Activated T-helper 2 cell treated with anti-CD3 and anti-CD28 coated beads, Interferon-gamma antibody, Interleukin-2, Interleukin-4, amounts not matched to agents 10 μg/mL and 5 μg/mL and 100 μg/mL, durations not matched to agents 14 hours and 24 hours and 36 hours (primary cell): ENCODE data around the gene FTO. TPM values are rescaled to one million over a fixed set of nuclear protein-coding genes. Genes with fewer than 3 reads are reported as not detected.

ENCODE experiments used
- DNase-seq: peaks from one replicate; pipeline ENCODE4 v3.0.0; 2021; ENCODE audit warnings: low spot score
- H3K27ac Mint-ChIP-seq: one replicate; pipeline ENCODE4 v1.8.0; 2021; ENCODE audit warnings: mixed read lengths
- H3K27me3 Mint-ChIP-seq: one replicate; pipeline ENCODE4 v1.8.0; 2021; ENCODE audit warnings: low read depth, mixed read lengths
- H3K36me3 Mint-ChIP-seq: one replicate; pipeline ENCODE4 v1.8.0; 2021; ENCODE audit warnings: low read depth, mixed read lengths
- H3K4me1 Mint-ChIP-seq: one replicate; pipeline ENCODE4 v1.8.0; 2021; ENCODE audit warnings: low read depth, mixed read lengths
- H3K4me3 Mint-ChIP-seq: one replicate; pipeline ENCODE4 v1.8.0; 2021; ENCODE audit warnings: low read depth, mild to moderate bottlenecking, moderate library complexity, mixed read lengths
- H3K9me3 Mint-ChIP-seq: one replicate; pipeline ENCODE4 v1.8.0; 2021; ENCODE audit warnings: mixed read lengths
- intact Hi-C: fragments of 100-400 bp; cut with micrococcal nuclease; formaldehyde crosslinking; loops from one replicate; pipeline ENCODE4 v1.15.1; 2023
- total RNA-seq: library from RNA; stranded (reverse); gene quantifications from 2 replicates; pipeline ENCODE4 v1.2.3, GENCODE V29; 2022

The FTO gene
- total RNA-seq, 1 donor from 2014 or later, result 62.7 TPM

- no peak for DNase-seq
- Mint-ChIP-seq H3K27ac (peak overlapping the region; percentile 10), H3K27me3 (no peaks in the 10 kb centered on the region), H3K36me3 (no peaks in the 10 kb centered on the region), H3K9me3 (no peaks in the 10 kb centered on the region), H3K4me1 (peaks cover 30% of the 10 kb centered on the region), H3K4me3 (no peak overlapping the region)
- intact Hi-C loops, result no loop called here
These were observed 221.6 kb downstream of the FTO start for GRCh38 chr16:53925526-53925925.

- intact Hi-C loops, result no loop called here
- H3K27me3 Mint-ChIP-seq, result no peaks in the 10 kb centered on the region
- no peak overlapping the region for H3K4me3 Mint-ChIP-seq
- no peak for DNase-seq
- no peak overlapping the region for H3K27ac Mint-ChIP-seq
- no peaks in the 10 kb centered on the region for H3K9me3 Mint-ChIP-seq
- no peaks in the 10 kb centered on the region for H3K36me3 Mint-ChIP-seq
- peaks cover 29% of the 10 kb centered on the region for H3K4me1 Mint-ChIP-seq
These were observed 222.3 kb downstream of the FTO start for GRCh38 chr16:53926209-53926608.

GRCh38 chr16:53932975-53933374 lies 229.0 kb downstream of the FTO start:
- H3K27me3 Mint-ChIP-seq, result no peaks in the 10 kb centered on the region
- intact Hi-C loops, result no loop called here
- DNase-seq, result no peak
- no peak overlapping the region for H3K27ac Mint-ChIP-seq
- H3K9me3 Mint-ChIP-seq, result no peaks in the 10 kb centered on the region
- peaks cover 5% of the 10 kb centered on the region for H3K4me1 Mint-ChIP-seq
- H3K4me3 Mint-ChIP-seq, result no peak overlapping the region
- H3K36me3 Mint-ChIP-seq, result peaks cover 6% of the 10 kb centered on the region

GRCh38 chr16:53933407-53933806 lies 229.5 kb downstream of the FTO start:
- no peak overlapping the region for H3K4me3 Mint-ChIP-seq
- no peaks in the 10 kb centered on the region for H3K27me3 Mint-ChIP-seq
- peaks cover 5% of the 10 kb centered on the region for H3K4me1 Mint-ChIP-seq
- intact Hi-C loops, result no loop called here
- no peaks in the 10 kb centered on the region for H3K9me3 Mint-ChIP-seq
- no peak for DNase-seq
- peaks cover 6% of the 10 kb centered on the region for H3K36me3 Mint-ChIP-seq
- H3K27ac Mint-ChIP-seq, result no peak overlapping the region

- intact Hi-C loops, result no loop called here
- H3K27me3 Mint-ChIP-seq, result no peaks in the 10 kb centered on the region
- H3K9me3 Mint-ChIP-seq, result no peaks in the 10 kb centered on the region
- H3K36me3 Mint-ChIP-seq, result peaks cover 6% of the 10 kb centered on the region
- DNase-seq, result no peak
- H3K4me1 Mint-ChIP-seq, result peaks cover 5% of the 10 kb centered on the region
- H3K4me3 Mint-ChIP-seq, result no peak overlapping the region
- no peak overlapping the region for H3K27ac Mint-ChIP-seq
These were observed 232.1 kb downstream of the FTO start for GRCh38 chr16:53936052-53936451.

- Mint-ChIP-seq H3K4me3 (no peak overlapping the region), H3K36me3 (peaks cover 6% of the 10 kb centered on the region), H3K27ac (no peak overlapping the region), H3K4me1 (peaks cover 5% of the 10 kb centered on the region), H3K27me3 (no peaks in the 10 kb centered on the region), H3K9me3 (no peaks in the 10 kb centered on the region)
- intact Hi-C loops, result no loop called here
- no peak for DNase-seq
These were observed 232.6 kb downstream of the FTO start for GRCh38 chr16:53936529-53936928.

- Mint-ChIP-seq H3K27me3 (no peaks in the 10 kb centered on the region), H3K27ac (no peak overlapping the region), H3K4me3 (no peak overlapping the region), H3K9me3 (no peaks in the 10 kb centered on the region), H3K4me1 (peaks cover 5% of the 10 kb centered on the region), H3K36me3 (peaks cover 12% of the 10 kb centered on the region)
- no peak for DNase-seq
- intact Hi-C loops, result no loop called here
These were observed 233.4 kb downstream of the FTO start for GRCh38 chr16:53937161-53937880.

GRCh38 chr16:53944025-53944424 lies 240.1 kb downstream of the FTO start:
- H3K4me3 Mint-ChIP-seq, result no peak overlapping the region
- H3K9me3 Mint-ChIP-seq, result no peaks in the 10 kb centered on the region
- H3K27me3 Mint-ChIP-seq, result no peaks in the 10 kb centered on the region
- DNase-seq, result no peak
- peaks cover 17% of the 10 kb centered on the region for H3K4me1 Mint-ChIP-seq
- no peak overlapping the region for H3K27ac Mint-ChIP-seq
- intact Hi-C loops, result loop anchor here (10.0 kb wide), 1 partner anchor 341 kb away; the partner anchor contains the start of gene IRX3
- peaks cover 6% of the 10 kb centered on the region for H3K36me3 Mint-ChIP-seq

GRCh38 chr16:53945996-53946395 lies 242.0 kb downstream of the FTO start:
- no peak for DNase-seq
- peaks cover 6% of the 10 kb centered on the region for H3K36me3 Mint-ChIP-seq
- no peak overlapping the region for H3K4me3 Mint-ChIP-seq
- no peak overlapping the region for H3K27ac Mint-ChIP-seq
- H3K27me3 Mint-ChIP-seq, result no peaks in the 10 kb centered on the region
- H3K9me3 Mint-ChIP-seq, result no peaks in the 10 kb centered on the region
- peaks cover 23% of the 10 kb centered on the region for H3K4me1 Mint-ChIP-seq
- intact Hi-C loops, result loop anchor here (5.0 to 10.0 kb wide), 2 partner anchors 339 to 426 kb away; partner anchors contain the start of gene IRX3

- H3K27me3 Mint-ChIP-seq, result no peaks in the 10 kb centered on the region
- intact Hi-C loops, result loop anchor here (5.0 to 10.0 kb wide), 2 partner anchors 338 to 425 kb away; partner anchors contain the start of gene IRX3
- DNase-seq, result no peak
- peaks cover 26% of the 10 kb centered on the region for H3K4me1 Mint-ChIP-seq
- no peaks in the 10 kb centered on the region for H3K9me3 Mint-ChIP-seq
- H3K4me3 Mint-ChIP-seq, result no peak overlapping the region
- H3K36me3 Mint-ChIP-seq, result peaks cover 4% of the 10 kb centered on the region
- no peak overlapping the region for H3K27ac Mint-ChIP-seq
These were observed 242.9 kb downstream of the FTO start for GRCh38 chr16:53946746-53947386.

GRCh38 chr16:53947642-53948041 lies 243.7 kb downstream of the FTO start:
- Mint-ChIP-seq H3K4me3 (no peak overlapping the region), H3K4me1 (peaks cover 34% of the 10 kb centered on the region), H3K27me3 (no peaks in the 10 kb centered on the region), H3K9me3 (no peaks in the 10 kb centered on the region), H3K36me3 (no peaks in the 10 kb centered on the region), H3K27ac (no peak overlapping the region)
- no peak for DNase-seq
- intact Hi-C loops, result loop anchor here (5.0 to 10.0 kb wide), 2 partner anchors 337 to 425 kb away; partner anchors contain the start of gene IRX3

GRCh38 chr16:53948326-53948725 lies 244.4 kb downstream of the FTO start:
- no peaks in the 10 kb centered on the region for H3K27me3 Mint-ChIP-seq
- no peaks in the 10 kb centered on the region for H3K36me3 Mint-ChIP-seq
- H3K9me3 Mint-ChIP-seq, result no peaks in the 10 kb centered on the region
- peaks cover 39% of the 10 kb centered on the region for H3K4me1 Mint-ChIP-seq
- DNase-seq, result no peak
- no peak overlapping the region for H3K27ac Mint-ChIP-seq
- H3K4me3 Mint-ChIP-seq, result no peak overlapping the region
- intact Hi-C loops, result loop anchor here (5.0 to 10.0 kb wide), 2 partner anchors 336 to 424 kb away; partner anchors contain the start of gene IRX3
